ENCODE results near the gene BCAS1. TPM values are rescaled to one million over a fixed set of nuclear protein-coding genes. Genes with fewer than 3 reads are reported as not detected.

Gene BCAS1
- total and polyA plus RNA-seq, 10 of the 15 experiments (the other 5 are each of a cell fraction or from before 2014, with no cell fraction given) = 0.21 to 1.4 (median 0.55) TPM

DNA sequence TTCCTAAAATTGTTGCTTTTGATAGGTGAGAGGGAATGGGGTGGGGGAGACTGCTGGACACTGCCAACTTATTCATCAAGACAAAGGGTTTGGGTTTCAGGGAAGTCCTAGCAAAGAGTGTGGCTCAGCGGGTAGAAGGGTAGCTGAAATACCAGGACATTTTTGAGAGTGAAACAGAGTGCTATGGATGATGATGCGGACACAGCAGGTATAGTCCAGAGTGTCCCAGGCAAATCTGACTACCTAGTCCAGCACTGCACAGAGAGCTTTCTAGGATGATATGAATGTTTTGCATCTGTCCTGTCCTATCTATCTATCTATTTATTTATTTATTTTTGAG, 154.3 kb downstream of the BCAS1 start:
- ATAC-seq (peak; percentile 9), FAIRE-seq (no peak), DNase-seq (ENCODE audit: low read depth, low spot score) (no peak)
- RAD21 ChIA-PET (ENCODE audit: unreplicated experiment) = interaction anchor here (0.6 to 13.5 kb wide), 39 partner anchors 10 to 708 kb away, joined by 3 to 394 read pairs (median 6); no protein-coding TSS in a partner anchor
- H3K4me2 ChIP-seq (ENCODE audit: control insufficient read depth, insufficient read depth) = peak overlapping the region; percentile 45; the same call in 1 of the 2 replicates
- peak overlapping the region; percentile 97 for H3K27ac ChIP-seq (ENCODE audit: control insufficient read depth, insufficient read depth)
- H4K20me1 ChIP-seq (ENCODE audit: control insufficient read depth, insufficient read depth) = no peaks in the 10 kb centered on the region
- CTCF ChIA-PET = interaction anchor here (0.6 to 5.9 kb wide), 31 partner anchors 9 to 684 kb away, joined by 3 to 258 read pairs (median 7); no protein-coding TSS in a partner anchor
- H3K27me3 ChIP-seq (replicated peaks in 1 of 2; ENCODE audit: control insufficient read depth in 2 of 2, insufficient read depth in 2 of 2, low read length in 1 of 2) = no peaks in the 10 kb centered on the region
- H3K4me3 ChIP-seq = no peak overlapping the region
- peaks cover 31% of the 10 kb centered on the region for H3K4me1 ChIP-seq (ENCODE audit: control insufficient read depth, insufficient read depth, low read length)
- no peaks in the 10 kb centered on the region; the same call in 2 of the 3 replicates for H3K9me3 ChIP-seq (replicated peaks; ENCODE audit: control insufficient read depth, insufficient read depth, low read length)
- TF ChIP-seq, protein P1, sequence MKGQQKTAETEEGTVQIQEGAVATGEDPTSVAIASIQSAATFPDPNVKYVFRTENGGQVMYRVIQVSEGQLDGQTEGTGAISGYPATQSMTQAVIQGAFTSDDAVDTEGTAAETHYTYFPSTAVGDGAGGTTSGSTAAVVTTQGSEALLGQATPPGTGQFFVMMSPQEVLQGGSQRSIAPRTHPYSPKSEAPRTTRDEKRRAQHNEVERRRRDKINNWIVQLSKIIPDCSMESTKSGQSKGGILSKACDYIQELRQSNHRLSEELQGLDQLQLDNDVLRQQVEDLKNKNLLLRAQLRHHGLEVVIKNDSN (IDR thresholded peaks at IDR 0.05; ENCODE audit: borderline replicate concordance, extremely low read length, insufficient read depth, low read depth, low read length) = no peak
- TF ChIP-seq NFXL1 (IDR thresholded peaks at IDR 0.05; ENCODE audit: borderline replicate concordance) (peak; percentile 64), NR2C1 (IDR thresholded peaks at IDR 0.05) (peak; percentile 3; the same call in 1 of the 2 replicates), MTA3 (IDR thresholded peaks at IDR 0.05; ENCODE audit: borderline replicate concordance, low read length) (0 out of 2 replicates have a peak, but pooled peaks have one; percentile 0)
- TF ChIP-seq, protein P2, sequence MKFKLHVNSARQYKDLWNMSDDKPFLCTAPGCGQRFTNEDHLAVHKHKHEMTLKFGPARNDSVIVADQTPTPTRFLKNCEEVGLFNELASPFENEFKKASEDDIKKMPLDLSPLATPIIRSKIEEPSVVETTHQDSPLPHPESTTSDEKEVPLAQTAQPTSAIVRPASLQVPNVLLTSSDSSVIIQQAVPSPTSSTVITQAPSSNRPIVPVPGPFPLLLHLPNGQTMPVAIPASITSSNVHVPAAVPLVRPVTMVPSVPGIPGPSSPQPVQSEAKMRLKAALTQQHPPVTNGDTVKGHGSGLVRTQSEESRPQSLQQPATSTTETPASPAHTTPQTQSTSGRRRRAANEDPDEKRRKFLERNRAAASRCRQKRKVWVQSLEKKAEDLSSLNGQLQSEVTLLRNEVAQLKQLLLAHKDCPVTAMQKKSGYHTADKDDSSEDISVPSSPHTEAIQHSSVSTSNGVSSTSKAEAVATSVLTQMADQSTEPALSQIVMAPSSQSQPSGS (IDR thresholded peaks at IDR 0.05; ENCODE audit: low read length) = 0 out of 2 replicates have a peak, but pooled peaks have one; percentile 1
- SMC1A ChIA-PET (ENCODE audit: uncharacterized antibody, unreplicated experiment) = interaction anchor here (0.6 to 6.3 kb wide), 51 partner anchors 7 to 505 kb away, joined by 3 to 384 read pairs (median 5); no protein-coding TSS in a partner anchor
- peak overlapping the region; percentile 80; the same call in 1 of the 2 replicates for H3K9ac ChIP-seq (ENCODE audit: control insufficient read depth, insufficient read depth, low read length)
- POLR2A ChIA-PET = interaction anchor here (0.6 to 3.6 kb wide), 18 partner anchors 9 to 333 kb away, joined by 3 to 20 read pairs (median 5); no protein-coding TSS in a partner anchor
- H3K79me2 ChIP-seq (ENCODE audit: control insufficient read depth, insufficient read depth, low read length) = 0 out of 2 replicates have a peak, but pooled peaks cover 2% of the 10 kb centered on the region
- WGBS (ENCODE audit: insufficient coverage, insufficient replicate concordance, low lambda C conversion rate, missing lambda C conversion rate) = 82% methylated on average over 2 of the region's 2 CpGs
- no peak overlapping the region for H2AFZ ChIP-seq (ENCODE audit: control insufficient read depth, low read depth, low read length)
- intact Hi-C loops (cut with micrococcal nuclease; ENCODE audit: unreplicated experiment) (loop anchor here (5.0 kb wide), 3 partner anchors 164 to 259 kb away; no protein-coding TSS in a partner anchor), in situ Hi-C loops (cut with MboI) (no loop called here)
- BruUV-seq (replicated peaks) = no TSS peak
- no peaks in the 10 kb centered on the region for H3K36me3 ChIP-seq (ENCODE audit: control insufficient read depth in 2 of 2, insufficient read depth in 2 of 2, low read length in 1 of 2)
